HG03103 (cell line): ENCODE measurements around the gene CNBD2.
"Not testable (repeated sequence)": the region's sequence is repeated elsewhere in the genome, so short reads cannot be mapped to it uniquely, and the experiment has no call there.

Source experiments
- ATAC-seq: cut with Tn5 transposase; IDR thresholded peaks from one replicate; pipeline ENCODE4 v1.9.1; 2021; ENCODE audit warnings: low read depth; ENCODE audit not compliant: unreplicated experiment

The CNBD2 gene

GRCh38 chr20:35974256-35974655 is 5.9 kb downstream of the CNBD2 start:
- no peak for ATAC-seq

GRCh38 chr20:35975576-35976373 is 7.4 kb downstream of the CNBD2 start:
- no peak for ATAC-seq

DNA sequence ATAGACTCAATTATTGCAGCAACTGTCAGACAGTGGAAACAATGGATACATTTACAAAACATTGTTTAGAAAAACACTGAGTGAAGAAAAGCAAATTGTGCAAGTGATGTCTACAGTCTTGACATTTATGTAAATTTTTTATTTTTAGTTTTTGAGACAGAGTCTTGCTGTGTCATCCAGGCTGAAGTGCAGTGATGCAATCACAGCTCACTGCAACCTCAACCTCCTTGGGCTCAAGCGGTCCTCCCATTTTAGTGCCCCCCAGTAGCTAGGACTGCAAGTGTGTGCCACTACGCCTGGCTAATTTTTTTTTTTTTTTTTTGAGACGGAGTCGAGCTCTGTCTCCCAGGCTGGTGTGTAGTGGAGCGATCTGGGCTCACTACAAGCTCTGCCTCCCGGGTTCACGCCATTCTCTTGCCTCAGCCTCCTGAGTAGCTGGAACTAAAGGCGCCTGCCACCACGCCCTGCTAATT is 9.7 kb downstream of the CNBD2 start:
- no peak for ATAC-seq

GRCh38 chr20:35979544-35979943 is 11.2 kb downstream of the CNBD2 start:
- no peak for ATAC-seq

DNA sequence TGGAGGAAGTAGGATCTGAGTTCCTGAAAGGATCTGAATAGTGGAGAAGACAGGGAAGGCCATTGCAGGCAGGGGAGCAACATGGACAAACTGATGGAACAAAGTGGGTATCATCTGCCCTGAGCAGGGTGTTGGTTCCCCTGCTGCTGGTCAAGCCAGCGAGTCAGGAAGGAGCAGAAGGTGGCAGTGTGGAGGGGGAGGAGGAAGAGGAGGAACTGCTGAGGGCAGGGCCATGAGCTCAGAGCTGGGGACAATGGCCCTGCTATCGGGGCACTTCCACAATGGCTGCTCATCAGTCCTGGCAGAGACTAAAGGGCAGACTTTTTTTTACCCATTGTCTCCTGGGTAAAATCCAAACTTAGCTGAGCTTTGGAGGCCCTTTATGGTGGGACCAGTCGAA is 13.6 kb downstream of the CNBD2 start:
- no peak for ATAC-seq

- no peak for ATAC-seq
Measured at GRCh38 chr20:35984382-35984781, 16.0 kb downstream of the CNBD2 start.

- no peak for ATAC-seq
Measured at GRCh38 chr20:35985806-35986205, 17.4 kb downstream of the CNBD2 start.

- no peak for ATAC-seq
Measured at GRCh38 chr20:35988910-35989463, 20.6 kb downstream of the CNBD2 start.

GRCh38 chr20:35991142-35991771 is 22.9 kb downstream of the CNBD2 start:
- ATAC-seq, result no peak

- ATAC-seq, result no peak
Measured at GRCh38 chr20:35992713-35993335, 24.4 kb downstream of the CNBD2 start.

- ATAC-seq, result no peak
Measured at GRCh38 chr20:35994994-35995453, 26.6 kb downstream of the CNBD2 start.

- not testable (repeated sequence) for ATAC-seq
Measured at GRCh38 chr20:35996492-35996891, 28.1 kb downstream of the CNBD2 start.

DNA sequence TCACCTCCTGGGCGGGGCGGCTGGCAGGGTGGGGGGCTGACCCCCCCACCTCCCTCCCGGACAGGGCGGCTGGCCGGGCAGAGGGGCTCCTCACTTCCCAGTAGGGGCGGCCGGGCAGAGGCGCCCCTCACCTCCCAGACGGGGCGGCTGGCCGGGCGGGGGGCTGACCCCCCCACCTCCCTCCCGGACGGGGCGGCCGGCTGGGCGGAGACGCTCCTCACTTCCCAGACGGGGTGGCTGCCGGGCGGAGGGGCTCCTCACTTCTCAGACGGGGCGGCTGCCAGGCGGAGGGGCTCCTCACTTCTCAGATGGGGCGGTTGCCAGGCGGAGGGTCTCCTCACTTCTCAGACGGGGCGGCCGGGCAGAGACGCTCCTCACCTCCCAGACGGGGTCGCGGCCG is 32.9 kb downstream of the CNBD2 start:
- not testable (repeated sequence) for ATAC-seq

DNA sequence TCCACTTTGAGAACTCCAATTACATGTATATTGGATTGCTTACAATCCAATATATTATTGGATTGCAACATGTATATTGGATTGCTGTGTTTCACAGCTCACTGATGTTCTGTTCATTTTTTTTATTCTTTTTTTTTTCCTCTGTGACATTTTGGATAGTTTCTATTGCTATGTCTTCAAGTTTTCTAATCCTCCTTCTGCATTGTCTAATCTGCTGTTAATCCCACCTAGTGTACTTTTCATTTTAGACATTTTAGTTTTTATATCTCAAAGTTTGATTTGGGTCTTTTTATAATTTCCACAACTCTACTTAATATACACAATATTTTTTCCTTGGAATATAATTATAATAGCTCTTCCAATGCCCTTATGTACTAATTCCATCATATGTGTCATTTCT is 34.5 kb downstream of the CNBD2 start:
- no peak for ATAC-seq

DNA sequence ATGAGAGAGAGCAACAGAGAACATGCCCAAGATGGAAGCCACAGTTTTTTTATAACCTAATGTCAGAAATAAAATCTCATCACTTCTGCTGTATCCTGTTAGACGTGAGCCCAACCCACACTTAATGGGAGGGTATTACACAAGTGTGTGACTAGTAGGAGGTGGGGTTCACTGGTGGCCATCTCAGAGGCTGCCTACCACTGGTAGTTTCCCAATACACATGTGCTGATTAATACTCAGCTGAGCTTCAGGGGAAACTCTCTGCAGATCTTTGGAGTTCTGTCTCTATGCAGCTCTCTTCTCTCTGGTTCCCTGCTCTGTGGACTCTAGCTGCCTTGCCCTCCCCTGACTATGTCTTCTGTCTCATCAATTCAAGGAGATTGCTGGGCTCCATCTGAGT is 35.7 kb downstream of the CNBD2 start:
- no peak for ATAC-seq

DNA sequence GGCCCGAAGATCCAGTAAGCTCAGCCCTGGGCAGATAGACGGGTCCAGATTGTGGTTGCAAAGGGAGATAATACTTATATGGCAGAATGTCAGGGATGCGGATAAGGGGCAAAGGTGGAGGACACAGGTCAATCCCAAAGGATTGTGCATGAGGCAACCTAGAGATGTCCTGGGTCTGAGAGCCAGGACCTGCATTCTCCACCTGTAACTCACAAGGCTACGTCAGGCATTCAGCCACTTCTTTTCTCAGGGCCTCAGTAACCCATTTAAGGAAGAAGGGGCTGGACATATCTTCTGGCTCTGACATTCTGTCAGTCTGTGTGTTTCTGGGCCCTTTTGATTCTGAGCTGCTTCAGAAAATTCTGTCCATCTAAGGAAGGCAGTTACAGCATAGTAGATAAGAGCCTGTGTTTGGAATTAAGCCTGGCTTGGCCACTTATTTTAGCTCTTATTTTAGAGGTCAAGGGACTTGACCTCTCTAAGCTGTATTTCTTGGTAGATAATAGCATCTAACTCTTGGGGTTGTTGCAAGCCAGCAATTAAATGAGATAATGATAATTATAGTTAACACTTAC is 40.2 kb downstream of the CNBD2 start:
- ATAC-seq, result no peak

- no peak for ATAC-seq
Measured at GRCh38 chr20:36010076-36010475, 41.7 kb downstream of the CNBD2 start.

- ATAC-seq, result no peak
Measured at GRCh38 chr20:36010825-36011224, 42.4 kb downstream of the CNBD2 start.

DNA sequence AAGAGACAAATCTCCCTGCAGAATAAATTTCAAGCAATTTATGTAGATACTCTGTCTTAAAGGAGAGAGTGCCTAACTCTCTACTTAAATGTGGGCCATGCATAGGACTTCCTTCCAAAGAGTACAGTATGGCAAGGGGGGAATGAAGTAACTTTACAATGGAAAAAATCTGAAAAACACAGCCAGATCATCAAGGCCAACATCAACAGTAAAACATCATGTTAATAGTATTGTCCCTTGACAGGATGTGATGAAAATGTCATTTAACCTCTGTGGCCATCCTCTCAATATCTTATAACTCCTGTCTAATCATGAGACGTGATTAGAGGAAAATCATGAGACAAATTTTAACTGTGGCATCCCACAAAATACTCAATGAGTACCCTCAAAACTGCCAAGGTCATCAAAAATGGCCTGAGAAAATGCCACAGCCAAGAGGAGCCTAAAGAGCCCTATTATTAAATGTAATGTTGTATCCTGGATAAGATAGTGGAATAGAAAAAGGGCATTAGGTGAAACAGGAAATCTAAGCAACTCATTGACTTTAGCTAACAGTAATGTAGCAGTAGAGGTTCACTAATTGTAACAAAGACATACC is 47.5 kb downstream of the CNBD2 start:
- no peak for ATAC-seq
